ENCODE data around the gene TRPV4. TPM values are rescaled to one million over a fixed set of nuclear protein-coding genes. Genes with fewer than 3 reads are reported as not detected.
A peak's percentile ranks its signal among the peaks of the same experiment; 100 is the strongest.

TRPV4 gene
- total and polyA plus RNA-seq, 2 donors from 2014 or later: 6.0 to 24.5 TPM

- no peak overlapping the region for H3K4me3 ChIP-seq (ENCODE audit: low read length in 3 of 3)
- no peak for TF ChIP-seq CTCF (IDR thresholded peaks at IDR 0.05; ENCODE audit: borderline replicate concordance, extremely low read depth, insufficient read depth)
- H3K9me3 ChIP-seq (ENCODE audit: control insufficient read depth in 2 of 3, insufficient read depth in 1 of 3, low read length in 3 of 3): no peaks in the 10 kb centered on the region
- H3K36me3 ChIP-seq (ENCODE audit: control insufficient read depth in 2 of 3, insufficient read depth in 3 of 3, low read length in 3 of 3): no peaks in the 10 kb centered on the region
- peak in 2 of 5 donors; percentile 25 to 71 for DNase-seq
- H3K27ac ChIP-seq (ENCODE audit: low read depth in 2 of 2, low read length in 2 of 2): no peak overlapping the region
- H3K27me3 ChIP-seq (ENCODE audit: control insufficient read depth, insufficient read depth, low read length): no peaks in the 10 kb centered on the region
- FAIRE-seq: no peak
- H3K4me1 ChIP-seq (ENCODE audit: control insufficient read depth in 2 of 3, insufficient read depth in 2 of 3, low read depth in 1 of 3, low read length in 3 of 3): peaks cover 0 to 10% (median 0%) of the 10 kb centered on the region in 3 donors
- H3K9ac ChIP-seq (ENCODE audit: low read length in 3 of 3): no peak overlapping the region
- intact Hi-C loops (cut with DNase I): no loop called here
Observed at GRCh38 chr12:109768901-109769670, 64.1 kb downstream of the TRPV4 start.

GRCh38 chr12:109767991-109768900 is 65.0 kb downstream of the TRPV4 start:
- Histone ChIP-seq H3K27ac (ENCODE audit: low read depth in 2 of 2, low read length in 2 of 2) (no peak overlapping the region), H3K4me3 (ENCODE audit: low read length in 3 of 3) (no peak overlapping the region), H3K9me3 (ENCODE audit: control insufficient read depth in 2 of 3, insufficient read depth in 1 of 3, low read length in 3 of 3) (peaks cover 0 to 4% (median 0%) of the 10 kb centered on the region in 3 donors), H3K4me1 (ENCODE audit: control insufficient read depth in 2 of 3, insufficient read depth in 2 of 3, low read depth in 1 of 3, low read length in 3 of 3) (peaks cover 0 to 5% (median 0%) of the 10 kb centered on the region in 3 donors), H3K27me3 (ENCODE audit: control insufficient read depth, insufficient read depth, low read length) (no peaks in the 10 kb centered on the region), H3K9ac (ENCODE audit: low read length in 3 of 3) (no peak overlapping the region), H3K36me3 (ENCODE audit: control insufficient read depth in 2 of 3, insufficient read depth in 3 of 3, low read length in 3 of 3) (no peaks in the 10 kb centered on the region)
- FAIRE-seq (no peak), DNase-seq (peak in 2 of 5 donors; percentile 23 to 77)
- intact Hi-C loops (cut with DNase I): no loop called here
- TF ChIP-seq CTCF (IDR thresholded peaks at IDR 0.05; ENCODE audit: borderline replicate concordance, extremely low read depth, insufficient read depth): no peak

GRCh38 chr12:109767456-109767855 is 65.7 kb downstream of the TRPV4 start:
- H3K27me3 ChIP-seq (ENCODE audit: control insufficient read depth, insufficient read depth, low read length): no peaks in the 10 kb centered on the region
- intact Hi-C loops (cut with DNase I): no loop called here
- no peak for TF ChIP-seq CTCF (IDR thresholded peaks at IDR 0.05; ENCODE audit: borderline replicate concordance, extremely low read depth, insufficient read depth)
- no peak overlapping the region for H3K27ac ChIP-seq (ENCODE audit: low read depth in 2 of 2, low read length in 2 of 2)
- H3K4me3 ChIP-seq (ENCODE audit: low read length in 3 of 3): no peak overlapping the region
- DNase-seq (peak in 1 of 5 donors; percentile 15), FAIRE-seq (no peak)
- no peak overlapping the region for H3K9ac ChIP-seq (ENCODE audit: low read length in 3 of 3)
- H3K4me1 ChIP-seq (ENCODE audit: control insufficient read depth in 2 of 3, insufficient read depth in 2 of 3, low read depth in 1 of 3, low read length in 3 of 3): no peaks in the 10 kb centered on the region
- no peaks in the 10 kb centered on the region for H3K36me3 ChIP-seq (ENCODE audit: control insufficient read depth in 2 of 3, insufficient read depth in 3 of 3, low read length in 3 of 3)
- H3K9me3 ChIP-seq (ENCODE audit: control insufficient read depth in 2 of 3, insufficient read depth in 1 of 3, low read length in 3 of 3): peaks cover 0 to 4% (median 0%) of the 10 kb centered on the region in 3 donors

Measured in kidney (tissue), 14 donors.